Right renal pelvis (tissue), 4 donors: ENCODE data around the gene ZNF276. TPM values are rescaled to one million over a fixed set of nuclear protein-coding genes. Genes with fewer than 3 reads are reported as not detected.
"Not testable (repeated sequence)": the region's sequence is repeated elsewhere in the genome, so short reads cannot be mapped to it uniquely, and the experiment has no call there.

Experiments
- DNase-seq, 4 donors: peaks; one replicate each; pipeline ENCODE4 v3.0.0-alpha.2; 2013; ENCODE audit warnings: low read depth in 4 of 4, low spot score in 3 of 4, missing footprints in 1 of 4
- polyA plus RNA-seq, 4 donors: library from polyadenylated mRNA; unstranded; fragments of 120-200 nt; gene quantifications; one replicate each; pipeline ENCODE4 v1.2.1, GENCODE V29; 2013; ENCODE audit not compliant: insufficient read length in 4 of 4

ZNF276 gene
- polyA plus RNA-seq, 4 donors = 26.6 to 31.6 (median 28.4) TPM

GRCh38 chr16:89779231-89779908, 58.0 kb downstream of the ZNF276 start:
- no peak for DNase-seq

GRCh38 chr16:89779909-89780305, 58.6 kb downstream of the ZNF276 start:
- no peak for DNase-seq

DNA sequence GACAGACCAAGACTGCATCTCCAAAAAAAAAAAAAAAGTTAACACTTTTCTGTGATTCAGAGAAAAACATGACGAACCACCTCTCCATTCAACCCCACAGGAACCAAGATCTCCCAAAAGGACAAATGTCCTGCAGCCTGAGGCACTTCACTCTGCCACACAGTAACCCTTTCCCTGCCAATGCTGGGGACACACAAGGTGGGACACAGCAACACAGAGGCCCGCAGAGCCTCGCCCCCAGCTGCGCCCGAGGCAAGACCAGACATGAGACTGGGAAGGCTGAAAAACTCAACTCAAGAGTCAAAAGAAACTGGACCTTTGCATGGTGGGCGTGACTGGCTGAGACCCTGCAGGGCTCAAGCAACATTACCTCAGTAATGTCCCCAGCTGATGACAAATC, 61.2 kb downstream of the ZNF276 start:
- no peak for DNase-seq

DNA sequence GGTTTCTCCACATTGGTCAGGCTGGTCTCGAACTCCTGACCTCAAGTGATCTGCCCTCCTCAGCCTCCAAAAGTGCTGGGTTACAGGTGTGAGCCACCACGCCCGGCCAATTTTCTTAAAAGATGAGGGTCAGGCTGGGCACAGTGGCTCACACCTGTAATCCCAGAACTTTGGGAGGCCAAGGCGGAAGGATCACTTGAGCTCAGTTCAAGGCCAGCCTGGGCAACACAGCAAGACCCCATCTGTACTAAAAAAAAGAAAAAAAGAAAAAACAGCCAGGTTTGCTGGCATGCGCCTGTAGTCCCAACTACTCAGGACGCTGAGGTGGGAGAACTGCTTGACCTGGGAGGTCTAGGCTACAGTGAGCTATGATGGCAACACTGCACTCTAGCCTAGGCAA, 62.6 kb downstream of the ZNF276 start:
- not testable (repeated sequence) for DNase-seq

DNA sequence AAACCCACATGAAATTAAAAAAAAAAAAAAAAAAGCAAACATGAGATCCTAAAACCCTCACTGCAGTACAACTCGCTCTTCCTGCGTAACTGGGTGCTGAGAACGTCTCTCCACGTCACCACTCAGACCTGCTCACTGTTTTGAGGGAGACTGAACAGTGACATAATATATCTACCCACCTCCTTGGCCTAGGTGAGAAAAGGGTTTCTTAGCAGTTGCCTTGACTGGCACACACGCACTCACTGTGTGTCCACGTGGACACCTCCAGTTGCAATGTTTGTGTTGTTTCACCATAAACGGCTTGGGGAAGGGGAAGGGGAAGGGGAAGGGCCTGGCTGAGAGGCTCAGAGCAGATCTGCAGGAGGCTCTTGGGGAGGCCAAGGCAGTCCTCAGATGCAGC, 63.1 kb downstream of the ZNF276 start:
- DNase-seq = no peak

DNA sequence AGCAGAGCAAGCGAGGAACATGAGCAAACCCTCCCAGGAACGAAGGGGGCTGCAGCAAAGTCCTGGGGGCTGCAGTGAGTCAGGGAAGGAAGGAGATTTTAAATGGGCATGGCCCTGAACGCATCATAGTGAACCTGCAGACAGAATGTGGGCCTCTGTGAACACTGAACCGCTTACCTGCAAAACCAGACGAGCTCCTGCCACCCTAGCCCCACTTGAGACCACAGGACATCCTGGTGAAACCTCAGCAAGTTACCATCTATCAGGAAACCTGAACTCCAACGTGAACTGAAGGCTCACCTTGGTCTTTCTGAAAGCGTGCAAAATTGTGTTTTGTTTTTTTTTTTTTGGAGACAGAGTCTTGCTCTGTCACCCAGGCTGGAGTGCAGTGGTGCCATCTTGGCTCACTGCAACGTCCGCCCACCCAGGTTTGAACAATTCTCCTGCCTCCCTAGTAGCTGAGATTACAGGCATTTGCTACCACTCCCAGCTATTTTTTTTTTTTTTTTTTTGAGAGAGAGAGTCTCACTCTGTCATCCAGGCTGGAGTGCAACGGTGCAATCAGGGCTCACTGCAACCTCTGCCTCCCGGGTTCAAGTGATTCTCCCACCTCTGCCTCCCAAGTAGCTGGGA, 64.3 kb downstream of the ZNF276 start:
- no peak for DNase-seq

DNA sequence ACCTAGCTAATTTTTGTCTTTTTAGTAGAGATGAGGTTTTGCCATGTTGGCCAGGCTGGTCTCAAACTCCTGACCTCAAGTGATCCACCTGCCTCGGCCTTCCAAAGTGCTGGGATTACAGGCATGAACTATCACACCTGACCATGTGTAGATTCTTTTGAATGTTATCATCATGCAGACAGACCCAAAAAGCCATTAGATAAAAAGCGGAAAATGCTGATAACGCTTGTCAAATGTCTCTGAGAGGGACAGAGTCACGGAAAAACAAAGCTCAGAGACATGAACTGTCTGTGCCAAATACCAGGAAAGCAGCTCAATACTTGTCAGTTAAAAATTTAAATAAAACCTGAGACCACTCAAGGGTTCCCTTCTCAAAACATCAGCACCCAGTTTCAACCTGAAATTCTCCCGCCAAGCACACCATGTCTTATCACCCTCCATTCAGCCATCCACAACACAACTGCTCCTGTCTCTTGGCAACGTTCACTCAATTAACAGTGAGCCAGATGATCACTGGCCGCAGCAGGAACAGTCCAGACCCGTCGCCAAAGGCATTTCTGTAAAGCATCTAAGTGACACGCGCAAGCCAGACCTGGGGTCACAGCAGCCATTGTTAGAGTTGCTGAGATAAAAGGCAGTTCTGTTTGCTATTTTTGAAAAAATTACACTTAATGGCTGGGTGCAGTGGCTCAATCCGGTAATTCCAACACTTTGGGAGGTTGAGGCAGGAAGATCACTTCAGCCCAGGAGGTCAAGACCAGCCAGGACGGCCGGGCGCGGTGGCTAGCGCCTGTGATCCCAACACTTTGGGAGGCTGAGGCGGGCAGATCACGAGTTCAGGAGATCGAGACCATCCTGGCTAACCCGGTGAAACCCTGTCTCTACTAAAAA, 65.4 kb downstream of the ZNF276 start:
- no peak for DNase-seq

DNA sequence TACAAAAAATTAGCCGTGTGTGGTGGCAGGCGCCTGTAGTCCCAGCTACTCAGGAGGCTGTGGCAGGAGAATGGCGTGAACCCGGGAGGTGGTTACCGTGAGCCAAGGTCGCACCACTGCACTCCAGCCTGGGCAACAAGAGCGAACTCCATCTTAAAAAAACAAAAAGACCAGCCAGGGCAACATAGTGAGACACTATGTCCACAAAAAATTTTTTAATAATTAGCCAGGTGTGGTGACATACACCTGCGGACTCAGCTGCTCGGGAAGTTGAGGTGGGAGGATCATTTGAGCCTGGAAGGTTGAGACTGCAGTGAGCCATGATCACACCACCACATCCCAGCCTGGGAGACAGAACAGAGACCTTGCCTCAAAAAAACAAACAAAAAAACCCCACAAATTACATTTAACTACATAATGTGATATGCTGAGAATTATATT, 66.0 kb downstream of the ZNF276 start:
- no peak for DNase-seq

Other genes with a start within 250 kb of the ZNF276 start
- 100 to 1,000 TPM in 1 of 4 donors, 10 to 100 TPM in 3; 90.2 to 101 (median 96.6) TPM for gene ANKRD11, start 231.0 kb upstream of the ZNF276 start, polyA plus RNA-seq
- 100 to 1,000 TPM in 1 of 4 donors, 10 to 100 TPM in 3; 84.2 to 106 (median 90.3) TPM for gene SPG7, start 213.1 kb upstream of the ZNF276 start, polyA plus RNA-seq
- 1,000 to 10,000 TPM; 1,657 to 3,073 (median 1,817) TPM for gene RPL13, start 160.9 kb upstream of the ZNF276 start, polyA plus RNA-seq
- gene CPNE7, start 145.8 kb upstream of the ZNF276 start, polyA plus RNA-seq = 1 to 10 TPM; 2.8 to 4.1 (median 2.9) TPM
- 10 to 100 TPM; 22.5 to 50.6 (median 40.7) TPM for gene DPEP1, start 107.9 kb upstream of the ZNF276 start, polyA plus RNA-seq
- gene CHMP1A, start 63.8 kb upstream of the ZNF276 start, polyA plus RNA-seq = 10 to 100 TPM; 57.9 to 82.4 (median 71.9) TPM
- gene SPATA33, start 63.7 kb upstream of the ZNF276 start, polyA plus RNA-seq = 10 to 100 TPM; 11.7 to 15.5 (median 13.1) TPM
- 100 to 1,000 TPM in 2 of 4 donors, 10 to 100 TPM in 2; 91.2 to 110 (median 99.6) TPM for gene CDK10, start 34.8 kb upstream of the ZNF276 start, polyA plus RNA-seq
- gene SPATA2L, start 19.8 kb upstream of the ZNF276 start, polyA plus RNA-seq = 10 to 100 TPM in 1 of 4 donors, 1 to 10 TPM in 3; 5.4 to 11.0 (median 6.0) TPM
- 10 to 100 TPM; 10.3 to 15.0 (median 11.9) TPM for gene VPS9D1, start 639 bp upstream of the ZNF276 start, polyA plus RNA-seq
- gene FANCA, start 95.1 kb downstream of the ZNF276 start, polyA plus RNA-seq = 10 to 100 TPM; 21.2 to 26.5 (median 24.0) TPM
- 10 to 100 TPM; 10.9 to 14.9 (median 11.0) TPM for gene SPIRE2, start 106.9 kb downstream of the ZNF276 start, polyA plus RNA-seq
- 100 to 1,000 TPM; 110 to 136 (median 123) TPM for gene TCF25, start 152.1 kb downstream of the ZNF276 start, polyA plus RNA-seq
- 1 to 10 TPM; 2.9 to 4.8 (median 3.4) TPM for gene MC1R, start 197.3 kb downstream of the ZNF276 start, polyA plus RNA-seq
- gene TUBB3, start 201.8 kb downstream of the ZNF276 start, polyA plus RNA-seq = 10 to 100 TPM in 2 of 4 donors, 1 to 10 TPM in 2; 6.7 to 18.6 (median 9.8) TPM
- 10 to 100 TPM; 36.6 to 43.4 (median 39.9) TPM for gene DEF8, start 227.2 kb downstream of the ZNF276 start, polyA plus RNA-seq